Mesendoderm (in vitro differentiated cells): ENCODE data around the gene TMEM238L.

Experiments used
- DNase-seq: peaks from one replicate; pipeline ENCODE4 v3.0.0; 2013
- H2AK5ac ChIP-seq: 2 replicates; pipeline ENCODE4 v1.6.1; 2013; ENCODE audit warnings: low read length, inconsistent platforms
- H2BK120ac ChIP-seq: 2 replicates; pipeline ENCODE4 v1.6.1; 2013; ENCODE audit warnings: low read depth, mild to moderate bottlenecking, low read length, moderate library complexity, mixed read lengths
- H2BK15ac ChIP-seq: replicated peaks from 2 replicates; pipeline ENCODE4 v1.6.1; 2013; ENCODE audit warnings: low read depth, mild to moderate bottlenecking, moderate library complexity
- H2BK5ac ChIP-seq: 2 replicates; pipeline ENCODE4 v1.6.1; 2013; ENCODE audit warnings: low read length, inconsistent platforms
- H3K18ac ChIP-seq: 2 replicates; pipeline ENCODE4 v1.6.1; 2013; ENCODE audit warnings: mild to moderate bottlenecking, low read length, mixed read lengths
- H3K23ac ChIP-seq: one replicate; pipeline ENCODE4 v1.6.1; 2013; ENCODE audit warnings: low read length
- H3K27ac ChIP-seq: 2 replicates; pipeline ENCODE4 v1.5.1; 2013; ENCODE audit warnings: low read depth, mild to moderate bottlenecking, inconsistent platforms, low read length, moderate library complexity
- H3K27me3 ChIP-seq: 2 replicates; pipeline ENCODE4 v1.6.1; 2013; ENCODE audit warnings: low read length, control low read depth, mild to moderate bottlenecking, inconsistent platforms; ENCODE audit not compliant: insufficient read depth, poor library complexity
- H3K36me3 ChIP-seq: 2 replicates; pipeline ENCODE4 v1.6.1; 2013; ENCODE audit warnings: low read length, inconsistent platforms; ENCODE audit not compliant: control insufficient read depth, insufficient read depth
- H3K4ac ChIP-seq: one replicate; pipeline ENCODE4 v1.6.1; 2013; ENCODE audit warnings: low read depth, mild to moderate bottlenecking, low read length, moderate library complexity
- H3K4me1 ChIP-seq: 2 replicates; pipeline ENCODE4 v1.6.1; 2013; ENCODE audit warnings: low read depth, low read length, inconsistent platforms; ENCODE audit not compliant: control insufficient read depth
- H3K4me2 ChIP-seq: 2 replicates; pipeline ENCODE4 v1.6.1; 2013; ENCODE audit warnings: low read length
- H3K4me3 ChIP-seq: 2 replicates; pipeline ENCODE4 v1.5.1; 2013; ENCODE audit warnings: mild to moderate bottlenecking, low read length
- H3K56ac ChIP-seq: one replicate; pipeline ENCODE4 v1.6.1; 2013; ENCODE audit warnings: low read length
- H3K79me1 ChIP-seq: 2 replicates; pipeline ENCODE4 v1.6.1; 2013; ENCODE audit warnings: low read length, inconsistent platforms
- H3K79me2 ChIP-seq: 2 replicates; pipeline ENCODE4 v1.6.1; 2013; ENCODE audit warnings: mild to moderate bottlenecking, low read length; ENCODE audit not compliant: control insufficient read depth, insufficient read depth
- H3K9ac ChIP-seq: 2 replicates; pipeline ENCODE4 v1.6.1; 2013; ENCODE audit warnings: low read length, inconsistent platforms
- H4K5ac ChIP-seq: one replicate; pipeline ENCODE4 v1.6.1; 2013; ENCODE audit warnings: low read length
- H4K8ac ChIP-seq: one replicate; pipeline ENCODE4 v1.6.1; 2013; ENCODE audit warnings: low read depth, mild to moderate bottlenecking, control low read depth, low read length, moderate library complexity
- WGBS: extraction: QIAGEN DNeasy Blood & Tissue Kit; methylation state at CpG from one replicate; pipeline ENCODE4 v1.1.7; 2013; ENCODE audit warnings: low lambda C conversion rate, missing lambda C conversion rate; ENCODE audit not compliant: insufficient coverage; ENCODE audit errors: extremely low coverage; 5-methylcytosine and 5-hydroxymethylcytosine counted together

Gene TMEM238L

GRCh38 chr17:10777131-10777807 is 26.6 kb downstream of the TMEM238L start:
- no peak overlapping the region for H3K4ac ChIP-seq
- no peaks in the 10 kb centered on the region for H3K4me1 ChIP-seq
- no peak overlapping the region for H3K18ac ChIP-seq
- no peak overlapping the region for H3K56ac ChIP-seq
- no peak overlapping the region for H2AK5ac ChIP-seq
- H4K5ac ChIP-seq: no peak overlapping the region
- no peak overlapping the region for H3K4me3 ChIP-seq
- no peak overlapping the region for H2BK5ac ChIP-seq
- H3K79me1 ChIP-seq: no peaks in the 10 kb centered on the region
- H3K36me3 ChIP-seq: no peaks in the 10 kb centered on the region
- no peak for DNase-seq
- H3K79me2 ChIP-seq: no peaks in the 10 kb centered on the region
- no peak overlapping the region for H3K9ac ChIP-seq
- no peak overlapping the region for H2BK15ac ChIP-seq
- no peak overlapping the region for H2BK120ac ChIP-seq
- no peak overlapping the region for H3K23ac ChIP-seq
- H3K27me3 ChIP-seq: no peaks in the 10 kb centered on the region
- H4K8ac ChIP-seq: no peak overlapping the region
- H3K4me2 ChIP-seq: no peak overlapping the region
- WGBS: no CpG with 5 or more reads among the region's 11 CpGs
- H3K27ac ChIP-seq: no peak overlapping the region

GRCh38 chr17:10776381-10776780 is 27.5 kb downstream of the TMEM238L start:
- H3K27me3 ChIP-seq: no peaks in the 10 kb centered on the region
- H3K4me3 ChIP-seq: no peak overlapping the region
- H4K5ac ChIP-seq: no peak overlapping the region
- no peak overlapping the region for H4K8ac ChIP-seq
- no peaks in the 10 kb centered on the region for H3K79me1 ChIP-seq
- H3K18ac ChIP-seq: no peak overlapping the region
- no peaks in the 10 kb centered on the region for H3K79me2 ChIP-seq
- no peak overlapping the region for H2BK15ac ChIP-seq
- no peak for DNase-seq
- no peak overlapping the region for H3K23ac ChIP-seq
- no peak overlapping the region for H3K4me2 ChIP-seq
- H3K9ac ChIP-seq: no peak overlapping the region
- H2AK5ac ChIP-seq: no peak overlapping the region
- WGBS: no CpG with 5 or more reads among the region's 2 CpGs
- no peak overlapping the region for H2BK120ac ChIP-seq
- H3K56ac ChIP-seq: no peak overlapping the region
- no peak overlapping the region for H3K4ac ChIP-seq
- H2BK5ac ChIP-seq: no peak overlapping the region
- no peaks in the 10 kb centered on the region for H3K4me1 ChIP-seq
- no peaks in the 10 kb centered on the region for H3K36me3 ChIP-seq
- no peak overlapping the region for H3K27ac ChIP-seq

- H3K27me3 ChIP-seq: no peaks in the 10 kb centered on the region
- WGBS: no CpG with 5 or more reads among the region's 5 CpGs
- H3K79me1 ChIP-seq: no peaks in the 10 kb centered on the region
- no peaks in the 10 kb centered on the region for H3K4me1 ChIP-seq
- no peak overlapping the region for H3K4me2 ChIP-seq
- no peak overlapping the region for H2BK5ac ChIP-seq
- DNase-seq: no peak
- no peak overlapping the region for H3K4me3 ChIP-seq
- H2BK15ac ChIP-seq: no peak overlapping the region
- H3K9ac ChIP-seq: no peak overlapping the region
- no peak overlapping the region for H3K4ac ChIP-seq
- no peaks in the 10 kb centered on the region for H3K36me3 ChIP-seq
- H3K27ac ChIP-seq: no peak overlapping the region
- H3K23ac ChIP-seq: no peak overlapping the region
- H2AK5ac ChIP-seq: no peak overlapping the region
- H4K5ac ChIP-seq: no peak overlapping the region
- no peak overlapping the region for H4K8ac ChIP-seq
- no peak overlapping the region for H2BK120ac ChIP-seq
- H3K79me2 ChIP-seq: no peaks in the 10 kb centered on the region
- no peak overlapping the region for H3K56ac ChIP-seq
- no peak overlapping the region for H3K18ac ChIP-seq
These were observed 28.1 kb downstream of the TMEM238L start for GRCh38 chr17:10775740-10776356.

- no peak overlapping the region for H3K4me3 ChIP-seq
- no peak overlapping the region for H3K23ac ChIP-seq
- no peaks in the 10 kb centered on the region for H3K27me3 ChIP-seq
- WGBS: no CpG with 5 or more reads among the region's 4 CpGs
- H3K36me3 ChIP-seq: no peaks in the 10 kb centered on the region
- no peak overlapping the region for H3K27ac ChIP-seq
- H4K8ac ChIP-seq: no peak overlapping the region
- no peak overlapping the region for H4K5ac ChIP-seq
- H3K9ac ChIP-seq: no peak overlapping the region
- no peaks in the 10 kb centered on the region for H3K79me1 ChIP-seq
- H2AK5ac ChIP-seq: no peak overlapping the region
- H3K4me1 ChIP-seq: no peaks in the 10 kb centered on the region
- H3K56ac ChIP-seq: no peak overlapping the region
- no peaks in the 10 kb centered on the region for H3K79me2 ChIP-seq
- H2BK5ac ChIP-seq: no peak overlapping the region
- no peak overlapping the region for H2BK120ac ChIP-seq
- DNase-seq: no peak
- no peak overlapping the region for H3K4me2 ChIP-seq
- H2BK15ac ChIP-seq: no peak overlapping the region
- no peak overlapping the region for H3K4ac ChIP-seq
- H3K18ac ChIP-seq: no peak overlapping the region
These were observed 28.8 kb downstream of the TMEM238L start for GRCh38 chr17:10775058-10775457.

GRCh38 chr17:10773391-10773790 is 30.5 kb downstream of the TMEM238L start:
- H2BK120ac ChIP-seq: no peak overlapping the region
- no peak overlapping the region for H3K18ac ChIP-seq
- H3K56ac ChIP-seq: no peak overlapping the region
- no peaks in the 10 kb centered on the region for H3K36me3 ChIP-seq
- no peak overlapping the region for H3K4me3 ChIP-seq
- no peak overlapping the region for H4K5ac ChIP-seq
- no peaks in the 10 kb centered on the region for H3K79me2 ChIP-seq
- no peak overlapping the region for H3K4me2 ChIP-seq
- no CpG with 5 or more reads among the region's 2 CpGs for WGBS
- H2BK5ac ChIP-seq: no peak overlapping the region
- H3K4ac ChIP-seq: no peak overlapping the region
- no peaks in the 10 kb centered on the region for H3K27me3 ChIP-seq
- no peak overlapping the region for H4K8ac ChIP-seq
- H3K9ac ChIP-seq: no peak overlapping the region
- no peaks in the 10 kb centered on the region for H3K4me1 ChIP-seq
- no peak for DNase-seq
- H3K27ac ChIP-seq: no peak overlapping the region
- no peak overlapping the region for H3K23ac ChIP-seq
- no peaks in the 10 kb centered on the region for H3K79me1 ChIP-seq
- no peak overlapping the region for H2AK5ac ChIP-seq
- H2BK15ac ChIP-seq: no peak overlapping the region
